Measurements from ENCODE around the gene GALNT18.

GALNT18 gene

GRCh38 chr11:11665407-11665806 is 43.6 kb upstream of the GALNT18 start (continued):
- no peak for TF ChIP-seq PRDM4 (tag by site-specific recombination; IDR thresholded peaks at IDR 0.05)

DNA sequence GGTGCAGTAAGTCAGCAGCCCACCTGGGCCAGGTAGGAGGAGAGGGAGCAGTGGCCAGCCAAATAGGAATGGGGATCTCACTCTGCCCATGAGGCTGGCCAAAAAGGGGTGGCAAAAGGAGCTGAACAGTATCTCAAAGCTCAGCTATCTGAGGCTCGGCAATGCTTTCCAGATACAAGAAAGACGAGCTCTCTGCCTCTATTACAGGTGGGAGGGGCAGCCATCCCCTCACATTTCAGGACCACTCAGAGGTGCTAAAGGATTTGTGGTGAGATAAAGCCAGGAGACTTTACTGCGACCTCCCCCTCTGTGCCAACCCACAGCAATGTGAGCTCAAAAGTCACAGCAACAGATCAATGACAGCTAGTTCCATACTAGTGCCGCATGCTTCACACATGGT is 42.1 kb upstream of the GALNT18 start:
- H3K9me3 ChIP-seq (ENCODE audit: control insufficient read depth, insufficient read depth, low read depth, low read length), result no peaks in the 10 kb centered on the region
- ChIA-PET CTCF (no interaction called here), POLR2A (no interaction called here)
- H3K27ac ChIP-seq (ENCODE audit: extremely low read depth, low read depth, low read length), result no peak overlapping the region
- no peak overlapping the region for H3K4me3 ChIP-seq (ENCODE audit: low read depth, low read length)
- TF ChIP-seq ZNF548 (tag by site-specific recombination; IDR thresholded peaks at IDR 0.05), result no peak
- no peak for TF ChIP-seq ZNF544 (tag by site-specific recombination; IDR thresholded peaks at IDR 0.05)
- no peak for TF ChIP-seq ZNF513 (tag by site-specific recombination; IDR thresholded peaks at IDR 0.05)
- no peak for TF ChIP-seq GLIS1 (tag by site-specific recombination; IDR thresholded peaks at IDR 0.05)
- TF ChIP-seq SP2 (tag by site-specific recombination; IDR thresholded peaks at IDR 0.05), result no peak
- TF ChIP-seq ZNF600 (tag by site-specific recombination; IDR thresholded peaks at IDR 0.05), result no peak
- TF ChIP-seq KLF8 (tag by site-specific recombination; IDR thresholded peaks at IDR 0.05), result no peak
- TF ChIP-seq ZNF24 (tag by site-specific recombination; IDR thresholded peaks at IDR 0.05), result no peak
- TF ChIP-seq GLI4 (tag by site-specific recombination; IDR thresholded peaks at IDR 0.05), result no peak
- TF ChIP-seq ZNF239 (tag by site-specific recombination; IDR thresholded peaks at IDR 0.05), result no peak
- no peak for TF ChIP-seq BCL11B (tag by site-specific recombination; IDR thresholded peaks at IDR 0.05; ENCODE audit: low read depth)
- TF ChIP-seq ZBTB48 (tag by site-specific recombination; IDR thresholded peaks at IDR 0.05), result no peak
- TF ChIP-seq ZNF670 (tag by site-specific recombination; IDR thresholded peaks at IDR 0.05; ENCODE audit: low read depth), result no peak
- H3K36me3 ChIP-seq (ENCODE audit: control insufficient read depth in 2 of 2, insufficient read depth in 1 of 2, low read length in 2 of 2), result no peaks in the 10 kb centered on the region
- H3K4me1 ChIP-seq (ENCODE audit: control insufficient read depth, insufficient read depth, low read length), result no peaks in the 10 kb centered on the region

GRCh38 chr11:11662578-11662977 is 40.8 kb upstream of the GALNT18 start:
- no peaks in the 10 kb centered on the region for H3K4me1 ChIP-seq (ENCODE audit: control insufficient read depth, insufficient read depth, low read length)
- H3K4me3 ChIP-seq (ENCODE audit: low read depth, low read length), result no peak overlapping the region
- POLR2A ChIA-PET, result no interaction called here
- TF ChIP-seq MYNN (tag by site-specific recombination; IDR thresholded peaks at IDR 0.05; ENCODE audit: borderline replicate concordance) (no peak), ZNF529 (tag by site-specific recombination; IDR thresholded peaks at IDR 0.05; ENCODE audit: insufficient replicate concordance) (no peak), ZFHX2 (tag by site-specific recombination; conservative IDR thresholded peaks at IDR 0.05) (no peak), ZNF501 (tag by site-specific recombination; IDR thresholded peaks at IDR 0.05) (no peak), KLF7 (tag by site-specific recombination; IDR thresholded peaks at IDR 0.05; ENCODE audit: borderline replicate concordance) (no peak), ZNF394 (tag by site-specific recombination; IDR thresholded peaks at IDR 0.05; ENCODE audit: borderline replicate concordance) (no peak), RBAK (tag by site-specific recombination; IDR thresholded peaks at IDR 0.05) (no peak)
- H3K9me3 ChIP-seq (ENCODE audit: control insufficient read depth, insufficient read depth, low read depth, low read length), result no peaks in the 10 kb centered on the region
- no peaks in the 10 kb centered on the region for H3K36me3 ChIP-seq (ENCODE audit: control insufficient read depth in 2 of 2, insufficient read depth in 1 of 2, low read length in 2 of 2)
- H3K27ac ChIP-seq (ENCODE audit: extremely low read depth, low read depth, low read length), result no peak overlapping the region
- CTCF ChIA-PET, result interaction anchor here (0.7 to 1.0 kb wide), 2 partner anchors 50 to 504 kb away, joined by 3 to 4 read pairs; no protein-coding TSS in a partner anchor
